HG03575 (cell line): ENCODE data around the gene GNG4.
"Not testable (repeated sequence)": the region's sequence is repeated elsewhere in the genome, so short reads cannot be mapped to it uniquely, and the experiment has no call there.

Source experiments
- ATAC-seq: cut with Tn5 transposase; IDR thresholded peaks from one replicate; pipeline ENCODE4 v1.9.1; 2021; ENCODE audit not compliant: unreplicated experiment, insufficient number of reproducible peaks, low FRiP score; ENCODE audit errors: extremely low read depth

Gene GNG4

GRCh38 chr1:235597867-235598553 lies 51.6 kb downstream of the GNG4 start:
- ATAC-seq = no peak

GRCh38 chr1:235595079-235595478 lies 54.5 kb downstream of the GNG4 start:
- no peak for ATAC-seq

- not testable (repeated sequence) for ATAC-seq
Measured at GRCh38 chr1:235594281-235594895, 55.2 kb downstream of the GNG4 start.

GRCh38 chr1:235588916-235589515 lies 60.6 kb downstream of the GNG4 start:
- ATAC-seq = no peak

GRCh38 chr1:235588156-235588555 lies 61.4 kb downstream of the GNG4 start:
- no peak for ATAC-seq

- no peak for ATAC-seq
Measured at GRCh38 chr1:235586992-235587391, 62.6 kb downstream of the GNG4 start.

GRCh38 chr1:235586413-235586812 lies 63.2 kb downstream of the GNG4 start:
- no peak for ATAC-seq

- ATAC-seq = no peak
Measured at GRCh38 chr1:235584973-235585372, 64.6 kb downstream of the GNG4 start.

- no peak for ATAC-seq
Measured at GRCh38 chr1:235583511-235584001, 66.0 kb downstream of the GNG4 start.

GRCh38 chr1:235582130-235582529 lies 67.5 kb downstream of the GNG4 start:
- ATAC-seq = no peak

GRCh38 chr1:235579891-235580290 lies 69.7 kb downstream of the GNG4 start:
- ATAC-seq = no peak

GRCh38 chr1:235575597-235575996 lies 74.0 kb downstream of the GNG4 start:
- no peak for ATAC-seq

GRCh38 chr1:235573880-235574279 lies 75.7 kb downstream of the GNG4 start:
- no peak for ATAC-seq

GRCh38 chr1:235572971-235573370 lies 76.6 kb downstream of the GNG4 start:
- ATAC-seq = not testable (repeated sequence)

- ATAC-seq = no peak
Measured at GRCh38 chr1:235571482-235571881, 78.1 kb downstream of the GNG4 start.

- no peak for ATAC-seq
Measured at GRCh38 chr1:235567812-235568503, 81.6 kb downstream of the GNG4 start.

GRCh38 chr1:235566084-235566483 lies 83.5 kb downstream of the GNG4 start:
- no peak for ATAC-seq

- ATAC-seq = no peak
Measured at GRCh38 chr1:235563513-235564061, 86.0 kb downstream of the GNG4 start.

- ATAC-seq = no peak
Measured at GRCh38 chr1:235562589-235562988, 87.0 kb downstream of the GNG4 start.
